Adrenal gland (tissue), 5 donors: Measurements from ENCODE around the gene CCL17.

Experiments used
- CTCF ChIP-seq, 6 experiments: fragments of 450-650 bp in 4 of 6; fragments of 200-600 bp in 2 of 6; sonication (generic) in 1 of 6; IDR thresholded peaks; 1 replicate in 5 of 6; 2 replicates in 1 of 6; pipeline versions ENCODE4 v1.5.1 to v1.8.0; 2016 to 2021; ENCODE audit warnings: antibody characterized with exemption in 6 of 6, mild to moderate bottlenecking in 2 of 6, moderate library complexity in 1 of 6
- POLR2A ChIP-seq, 2 donors: fragments of 450-650 bp; IDR thresholded peaks; one replicate each; pipeline ENCODE4 v1.6.1; 2017; ENCODE audit warnings: antibody characterized with exemption in 2 of 2, mild to moderate bottlenecking in 2 of 2, moderate library complexity in 1 of 2
- donor health status: DM: no; HTN: no; CAD: no.

- TF ChIP-seq POLR2A (IDR thresholded peaks at IDR 0.05) (no peak), CTCF (IDR thresholded peaks at IDR 0.05) (no peak)
Observed at GRCh38 chr16:57371494-57372371, 32.8 kb upstream of the CCL17 start.
